ENCODE data around the gene MACROD1. TPM values are rescaled to one million over a fixed set of nuclear protein-coding genes. Genes with fewer than 3 reads are reported as not detected.

MACROD1 gene
- total and polyA plus RNA-seq, 9 of the 15 experiments (the other 6 are each of a cell fraction or from before 2014, with no cell fraction given): 1.1 to 60.0 (median 26.4) TPM

DNA sequence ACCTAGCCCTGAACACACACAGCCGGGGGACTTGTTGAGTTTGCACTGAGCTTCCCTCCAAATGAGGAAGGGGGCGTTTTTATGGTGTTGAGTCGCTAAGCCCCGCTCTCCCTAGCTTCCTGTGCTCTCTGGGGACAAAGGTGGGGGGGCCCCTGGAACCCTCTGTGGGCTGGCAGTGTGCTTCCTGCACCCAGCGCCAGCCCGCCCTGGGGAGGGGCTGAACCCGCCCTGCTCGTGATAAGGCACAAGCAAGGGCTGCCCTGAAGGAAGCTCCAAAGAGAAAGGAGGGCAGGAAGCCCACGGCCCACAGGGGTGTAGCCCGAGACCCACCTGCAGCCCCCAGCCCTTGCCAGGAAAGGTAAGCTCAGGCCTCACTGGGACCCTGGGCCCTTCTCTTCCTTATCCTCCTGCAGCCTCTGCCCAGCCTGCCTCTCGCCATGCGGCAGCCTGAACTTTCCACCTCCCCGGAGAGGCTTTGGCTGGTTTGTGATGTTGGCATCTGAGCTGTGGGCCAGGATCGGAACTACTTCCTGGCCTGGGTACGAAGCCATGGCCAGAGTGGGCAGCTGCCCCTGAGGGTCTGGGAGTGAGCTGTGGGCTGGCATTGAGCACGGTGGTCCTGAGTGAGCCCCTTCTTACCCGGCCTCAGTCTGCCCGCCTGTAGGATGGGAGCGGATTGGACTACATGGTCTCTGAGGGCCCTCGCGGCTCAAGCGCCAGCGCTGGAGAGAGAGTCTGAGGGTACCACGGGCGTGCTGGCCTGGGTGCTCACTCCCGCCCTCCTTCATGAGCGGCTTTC lies 40.7 kb upstream of the MACROD1 start, which contains the start of gene FERMT3 (continued):
- TF ChIP-seq SRSF3 (IDR thresholded peaks at IDR 0.05; ENCODE audit: insufficient read depth, low read length): no peak; the same call in 1 of the 2 replicates
- TF ChIP-seq SP2 (IDR thresholded peaks at IDR 0.05; ENCODE audit: extremely low read depth, low read depth, low read length, poor library complexity, severe bottlenecking): no peak
- TF ChIP-seq ZNF75A (CRISPR knock-in tag; IDR thresholded peaks at IDR 0.05): no peak
- no peak for TF ChIP-seq SNRNP70 (optimal IDR thresholded peaks at IDR 0.05; ENCODE audit: low read depth, low read length)
- TF ChIP-seq, protein P1, sequence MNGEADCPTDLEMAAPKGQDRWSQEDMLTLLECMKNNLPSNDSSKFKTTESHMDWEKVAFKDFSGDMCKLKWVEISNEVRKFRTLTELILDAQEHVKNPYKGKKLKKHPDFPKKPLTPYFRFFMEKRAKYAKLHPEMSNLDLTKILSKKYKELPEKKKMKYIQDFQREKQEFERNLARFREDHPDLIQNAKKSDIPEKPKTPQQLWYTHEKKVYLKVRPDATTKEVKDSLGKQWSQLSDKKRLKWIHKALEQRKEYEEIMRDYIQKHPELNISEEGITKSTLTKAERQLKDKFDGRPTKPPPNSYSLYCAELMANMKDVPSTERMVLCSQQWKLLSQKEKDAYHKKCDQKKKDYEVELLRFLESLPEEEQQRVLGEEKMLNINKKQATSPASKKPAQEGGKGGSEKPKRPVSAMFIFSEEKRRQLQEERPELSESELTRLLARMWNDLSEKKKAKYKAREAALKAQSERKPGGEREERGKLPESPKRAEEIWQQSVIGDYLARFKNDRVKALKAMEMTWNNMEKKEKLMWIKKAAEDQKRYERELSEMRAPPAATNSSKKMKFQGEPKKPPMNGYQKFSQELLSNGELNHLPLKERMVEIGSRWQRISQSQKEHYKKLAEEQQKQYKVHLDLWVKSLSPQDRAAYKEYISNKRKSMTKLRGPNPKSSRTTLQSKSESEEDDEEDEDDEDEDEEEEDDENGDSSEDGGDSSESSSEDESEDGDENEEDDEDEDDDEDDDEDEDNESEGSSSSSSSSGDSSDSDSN (IDR thresholded peaks at IDR 0.05; ENCODE audit: borderline replicate concordance in 1 of 2, low read depth in 2 of 2, low read length in 2 of 2): 0 out of 4 replicates have a peak, but pooled peaks of 1 of the 2 experiments have one; percentile 38
- peak; percentile 77 for TF ChIP-seq TAF1 (IDR thresholded peaks at IDR 0.05; ENCODE audit: control insufficient read depth, extremely low read depth, insufficient read depth, low read length, severe bottlenecking)
- TF ChIP-seq MTA3 (IDR thresholded peaks at IDR 0.05; ENCODE audit: borderline replicate concordance): peak; percentile 60; the same call in 1 of the 2 replicates
- no peak for TF ChIP-seq YBX1 (IDR thresholded peaks at IDR 0.05)
- TF ChIP-seq KLF1 (tag; IDR thresholded peaks at IDR 0.05): no peak
- TF ChIP-seq, protein P2, sequence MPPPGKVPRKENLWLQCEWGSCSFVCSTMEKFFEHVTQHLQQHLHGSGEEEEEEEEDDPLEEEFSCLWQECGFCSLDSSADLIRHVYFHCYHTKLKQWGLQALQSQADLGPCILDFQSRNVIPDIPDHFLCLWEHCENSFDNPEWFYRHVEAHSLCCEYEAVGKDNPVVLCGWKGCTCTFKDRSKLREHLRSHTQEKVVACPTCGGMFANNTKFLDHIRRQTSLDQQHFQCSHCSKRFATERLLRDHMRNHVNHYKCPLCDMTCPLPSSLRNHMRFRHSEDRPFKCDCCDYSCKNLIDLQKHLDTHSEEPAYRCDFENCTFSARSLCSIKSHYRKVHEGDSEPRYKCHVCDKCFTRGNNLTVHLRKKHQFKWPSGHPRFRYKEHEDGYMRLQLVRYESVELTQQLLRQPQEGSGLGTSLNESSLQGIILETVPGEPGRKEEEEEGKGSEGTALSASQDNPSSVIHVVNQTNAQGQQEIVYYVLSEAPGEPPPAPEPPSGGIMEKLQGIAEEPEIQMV (tag; conservative IDR thresholded peaks at IDR 0.05; ENCODE audit: low read depth): 0 out of 2 replicates have a peak, but pooled peaks have one; percentile 21
- peak in 1 of 2 experiments; percentile 47; a peak in 1 of 4 replicates for TF ChIP-seq KDM4B (IDR thresholded peaks at IDR 0.05; ENCODE audit: borderline replicate concordance in 2 of 2, low read depth in 1 of 2)
- no peak for TF ChIP-seq ZNF165 (CRISPR knock-in tag; IDR thresholded peaks at IDR 0.05; ENCODE audit: borderline replicate concordance)
- TF ChIP-seq ZNF232 (CRISPR knock-in tag; IDR thresholded peaks at IDR 0.05): no peak
